K562 (cell line): ENCODE data around the gene IL17RA.

Experiments used
- ARNT ChIP-seq, 2 experiments: fragments of 450-650 bp; IDR thresholded peaks; 2 replicates each; pipeline ENCODE4 v1.6.1; 2016; ENCODE audit warnings: mild to moderate bottlenecking in 1 of 2
- ETV5 ChIP-seq: sonication (generic); formaldehyde crosslinking; IDR thresholded peaks from 2 replicates; pipeline ENCODE4 v1.4.0; 2020; ENCODE audit warnings: low read depth, mild to moderate bottlenecking, missing genetic modification reagents
- FOXA1 ChIP-seq: fragments of 450-650 bp; IDR thresholded peaks from 2 replicates; pipeline ENCODE4 v1.6.1; 2016; ENCODE audit warnings: mild to moderate bottlenecking, borderline replicate concordance
- HLTF ChIP-seq: fragments of 450-650 bp; IDR thresholded peaks from 2 replicates; pipeline ENCODE4 v1.6.1; 2016
- NBN ChIP-seq: fragments of 450-650 bp; IDR thresholded peaks from 2 replicates; pipeline ENCODE4 v1.6.1; 2016; ENCODE audit warnings: low read depth, mild to moderate bottlenecking

GRCh38 chr22:17105143-17106129 is 20.6 kb downstream of the IL17RA start:
- TF ChIP-seq NBN, result no peak
- TF ChIP-seq ARNT (IDR thresholded peaks at IDR 0.05), result no peak
- no peak for TF ChIP-seq HLTF
- TF ChIP-seq ETV5, result no peak
- no peak for TF ChIP-seq FOXA1
